Common myeloid progenitor, CD34-positive (primary cell): ENCODE data around the gene UGGT2.
"Not testable (repeated sequence)": the region's sequence is repeated elsewhere in the genome, so short reads cannot be mapped to it uniquely, and the experiment has no call there.

Experiments
- CTCF ChIA-PET: fragments of 350-600 bp; sonication (Branson Sonifier 250); formaldehyde crosslinking; loops from one replicate; lab custom pipeline; 2021; ENCODE audit warnings: antibody characterized with exemption; lab: Charles Lee
- POLR2A ChIA-PET: fragments of 350-600 bp; sonication (Branson Sonifier 250); formaldehyde crosslinking; loops from one replicate; lab custom pipeline; 2021; ENCODE audit warnings: antibody characterized with exemption; lab: Charles Lee
- DNase-seq, 3 donors: peaks; one replicate each; pipeline versions ENCODE4 v3.0.0 to v3.0.0-alpha.2; 2013
- H3K27ac ChIP-seq, 2 experiments: 1 replicate in 1 of 2; 2 replicates in 1 of 2; pipeline ENCODE4 v1.7.0; 2013; ENCODE audit warnings: inconsistent platforms in 2 of 2, low read length in 2 of 2, mild to moderate bottlenecking in 2 of 2, low read depth in 1 of 2, moderate library complexity in 1 of 2; ENCODE audit not compliant: severe bottlenecking in 2 of 2, insufficient read depth in 1 of 2, poor library complexity in 1 of 2
- H3K27me3 ChIP-seq, 5 experiments: replicated peaks in 2 of 5; 1 replicate in 3 of 5; 2 replicates in 2 of 5; pipeline versions ENCODE4 v1.6.1 to v1.7.0; 2013; ENCODE audit warnings: low read length in 4 of 5, mild to moderate bottlenecking in 2 of 5, moderate library complexity in 2 of 5, inconsistent platforms in 1 of 5; ENCODE audit not compliant: insufficient read depth in 5 of 5, control insufficient read depth in 4 of 5
- H3K36me3 ChIP-seq, 4 experiments: 1 replicate in 2 of 4; 2 replicates in 2 of 4; pipeline versions ENCODE4 v1.6.1 to v1.7.0; 2013; ENCODE audit warnings: low read length in 3 of 4, control low read depth in 1 of 4, mild to moderate bottlenecking in 1 of 4; ENCODE audit not compliant: control insufficient read depth in 4 of 4, insufficient read depth in 4 of 4
- H3K4me1 ChIP-seq, 4 experiments: 1 replicate in 3 of 4; 2 replicates in 1 of 4; pipeline versions ENCODE4 v1.6.1 to v1.7.1; 2013; ENCODE audit warnings: low read length in 3 of 4, mild to moderate bottlenecking in 3 of 4, control low read depth in 1 of 4, inconsistent platforms in 1 of 4, moderate library complexity in 1 of 4; ENCODE audit not compliant: control insufficient read depth in 4 of 4, insufficient read depth in 4 of 4; ENCODE audit errors: control extremely low read depth in 1 of 4
- H3K4me3 ChIP-seq, 7 experiments: 1 replicate in 4 of 7; 2 replicates in 3 of 7; pipeline versions ENCODE4 v1.5.1 to v1.7.0; 2013; ENCODE audit warnings: mild to moderate bottlenecking in 7 of 7, low read length in 6 of 7, moderate library complexity in 6 of 7, inconsistent platforms in 2 of 7, low read depth in 2 of 7, control low read depth in 1 of 7; ENCODE audit not compliant: insufficient read depth in 4 of 7, control insufficient read depth in 1 of 7; ENCODE audit errors: extremely low read depth in 1 of 7
- H3K9me3 ChIP-seq, 5 experiments: 1 replicate in 4 of 5; 2 replicates in 1 of 5; pipeline versions ENCODE4 v1.6.1 to v1.7.1; 2013; ENCODE audit warnings: low read length in 4 of 5, mild to moderate bottlenecking in 2 of 5, inconsistent platforms in 1 of 5, low read depth in 1 of 5, moderate library complexity in 1 of 5; ENCODE audit not compliant: control insufficient read depth in 4 of 5, insufficient read depth in 2 of 5; ENCODE audit errors: control extremely low read depth in 1 of 5
- WGBS: methylation state at CpG from one replicate; pipeline ENCODE4 v1.1.5; 2013; ENCODE audit not compliant: insufficient coverage; 5-methylcytosine and 5-hydroxymethylcytosine counted together

Gene UGGT2

GRCh38 chr13:95982144-95982543, 71.1 kb downstream of the UGGT2 start:
- WGBS = 88% methylated on average over 1 of the region's 4 CpGs
- Histone ChIP-seq H3K27ac (no peak overlapping the region), H3K4me3 (no peak overlapping the region), H3K9me3 (no peaks in the 10 kb centered on the region), H3K4me1 (no peaks in the 10 kb centered on the region), H3K36me3 (no peaks in the 10 kb centered on the region), H3K27me3 (no peaks in the 10 kb centered on the region)
- CTCF ChIA-PET = interaction anchor here (2.1 kb wide), 1 partner anchor 38 kb away, joined by 7 read pairs; no protein-coding TSS in a partner anchor
- DNase-seq = no peak
- POLR2A ChIA-PET = no interaction called here

- H3K36me3 ChIP-seq, H3K27ac ChIP-seq, H3K4me3 ChIP-seq, H3K4me1 ChIP-seq, POLR2A ChIA-PET, H3K27me3 ChIP-seq, DNase-seq, H3K9me3 ChIP-seq: not testable (repeated sequence)
- WGBS = 100% methylated on average over 4 of the region's 6 CpGs
- CTCF ChIA-PET = interaction anchor here (0.9 kb wide), 1 partner anchor 139 kb away, joined by 3 read pairs; no protein-coding TSS in a partner anchor
Observed at GRCh38 chr13:95972651-95973050, 80.5 kb downstream of the UGGT2 start.

DNA sequence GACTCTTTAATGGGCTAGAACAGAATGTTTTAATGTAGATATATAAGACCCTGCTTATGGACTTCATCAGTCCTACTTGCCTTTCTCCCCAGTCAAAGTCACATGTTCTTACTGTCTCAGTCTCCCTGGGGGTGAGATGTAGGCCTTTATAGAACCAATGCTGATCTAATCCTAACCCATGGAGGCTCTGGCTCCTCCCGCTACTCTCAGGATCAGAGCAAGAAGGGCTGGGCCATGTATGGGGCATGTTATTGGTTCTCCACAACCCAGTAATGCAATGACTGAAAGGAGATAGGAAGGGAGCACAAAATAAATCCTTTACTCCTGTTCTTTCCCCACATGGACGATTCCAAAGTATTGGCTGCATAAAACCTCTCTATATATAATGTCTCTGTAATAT, 82.3 kb downstream of the UGGT2 start:
- Histone ChIP-seq H3K27me3 (no peaks in the 10 kb centered on the region), H3K4me1 (no peaks in the 10 kb centered on the region), H3K9me3 (peaks cover 0 to 3% (median 0%) of the 10 kb centered on the region in 5 experiments), H3K4me3 (no peak overlapping the region), H3K36me3 (no peaks in the 10 kb centered on the region), H3K27ac (no peak overlapping the region)
- CTCF ChIA-PET = no interaction called here
- no peak for DNase-seq
- POLR2A ChIA-PET = no interaction called here
- WGBS = no CpG with 5 or more reads among the region's 2 CpGs

DNA sequence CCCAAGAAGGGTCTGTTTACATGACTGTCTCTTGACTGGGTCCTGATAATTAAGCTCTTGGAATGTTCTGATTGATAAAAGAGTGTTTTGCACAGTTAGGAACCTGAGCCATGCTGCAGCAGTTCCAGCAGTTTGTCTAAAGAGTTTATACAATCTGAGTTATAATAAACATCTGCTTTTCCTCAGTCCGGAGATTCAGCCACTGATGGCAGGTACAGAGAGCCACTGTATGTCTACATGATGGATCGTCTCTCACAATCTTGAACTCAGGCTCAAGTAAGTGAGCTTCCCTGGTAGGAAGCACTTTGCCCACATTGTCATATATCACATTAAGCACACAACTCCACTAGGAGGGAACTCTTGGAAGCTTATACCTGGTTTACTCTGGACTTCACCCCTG, 84.3 kb downstream of the UGGT2 start:
- no peaks in the 10 kb centered on the region for H3K4me1 ChIP-seq
- peaks cover 0 to 6% (median under 1%) of the 10 kb centered on the region in 5 experiments for H3K9me3 ChIP-seq
- 100% methylated on average over 2 of the region's 2 CpGs for WGBS
- no peak overlapping the region for H3K4me3 ChIP-seq
- no peak overlapping the region for H3K27ac ChIP-seq
- ChIA-PET CTCF (no interaction called here), POLR2A (no interaction called here)
- no peaks in the 10 kb centered on the region for H3K36me3 ChIP-seq
- no peak for DNase-seq
- H3K27me3 ChIP-seq = no peaks in the 10 kb centered on the region

DNA sequence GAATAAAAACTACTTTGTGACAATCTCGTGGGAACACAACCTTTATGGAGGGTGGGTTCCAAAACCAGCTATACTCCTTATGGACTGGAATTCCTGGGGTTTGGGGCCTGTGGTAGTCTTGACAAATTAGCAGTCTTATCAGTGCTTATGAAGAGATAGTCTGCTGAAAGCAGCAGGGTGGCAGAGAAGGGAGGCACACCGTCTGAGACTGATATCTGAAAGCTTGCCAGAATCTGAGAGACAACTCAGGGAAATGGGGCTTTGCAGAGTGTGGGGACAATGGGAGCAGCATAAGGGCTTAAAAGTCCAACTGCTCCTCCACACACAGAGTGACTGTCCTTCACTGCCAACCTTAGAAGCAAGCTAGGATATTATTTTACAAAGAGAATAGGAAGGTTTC, 95.9 kb downstream of the UGGT2 start:
- H3K36me3 ChIP-seq = peaks cover 0 to 2% (median 0%) of the 10 kb centered on the region in 4 experiments
- no peak overlapping the region for H3K4me3 ChIP-seq
- no peak for DNase-seq
- peaks cover 7 to 44% (median 10%) of the 10 kb centered on the region in 5 experiments for H3K9me3 ChIP-seq
- ChIA-PET POLR2A (no interaction called here), CTCF (no interaction called here)
- H3K4me1 ChIP-seq = no peaks in the 10 kb centered on the region
- WGBS = 100% methylated on average over 1 of the region's 2 CpGs
- H3K27me3 ChIP-seq = no peaks in the 10 kb centered on the region
- no peak overlapping the region for H3K27ac ChIP-seq

GRCh38 chr13:95956589-95957148, 96.5 kb downstream of the UGGT2 start:
- ChIA-PET CTCF (no interaction called here), POLR2A (no interaction called here)
- Histone ChIP-seq H3K27me3 (no peaks in the 10 kb centered on the region), H3K36me3 (peaks cover 0 to 2% (median 0%) of the 10 kb centered on the region in 4 experiments), H3K9me3 (peaks cover 7 to 42% (median 8%) of the 10 kb centered on the region in 5 experiments), H3K27ac (no peak overlapping the region), H3K4me3 (no peak overlapping the region), H3K4me1 (no peaks in the 10 kb centered on the region)
- DNase-seq = no peak

DNA sequence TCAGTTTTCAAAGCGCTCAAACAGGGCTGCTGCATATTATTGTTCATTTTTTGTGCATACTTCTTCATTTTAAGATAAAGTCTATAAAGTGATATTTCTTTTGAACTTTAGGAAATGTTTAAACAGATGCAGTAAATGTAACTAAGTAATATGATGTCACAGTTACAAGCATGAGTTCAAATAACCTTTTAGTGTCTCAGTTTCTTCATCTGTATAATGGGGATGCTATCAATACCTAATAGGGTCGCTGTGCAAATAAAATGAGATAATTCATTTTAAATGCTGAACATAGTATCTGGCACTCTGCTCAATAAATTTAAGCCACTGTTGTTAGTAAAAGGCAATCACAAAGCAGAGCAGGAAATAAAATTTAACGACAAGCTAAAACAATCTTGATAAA, 97.5 kb downstream of the UGGT2 start:
- Histone ChIP-seq H3K27me3 (no peaks in the 10 kb centered on the region), H3K4me1 (no peaks in the 10 kb centered on the region), H3K4me3 (no peak overlapping the region), H3K9me3 (peaks cover 4 to 36% (median 9%) of the 10 kb centered on the region in 5 experiments), H3K27ac (no peak overlapping the region), H3K36me3 (peaks cover 0 to 4% (median under 1%) of the 10 kb centered on the region in 4 experiments)
- whole genome bisulfite sequencing = no CpG with 5 or more reads among the region's 3 CpGs
- CTCF ChIA-PET = no interaction called here
- POLR2A ChIA-PET = no interaction called here
- DNase-seq = no peak
